Tibial artery (tissue), 4 donors: ENCODE measurements around the gene TRIM47.
"Not testable (repeated sequence)": the region's sequence is repeated elsewhere in the genome, so short reads cannot be mapped to it uniquely, and the experiment has no call there.

ENCODE experiments used
- DNase-seq, 2 donors: peaks; one replicate each; pipeline ENCODE4 v3.0.0-alpha.2; 2019
- H3K27ac ChIP-seq, 2 donors: fragments of 200-600 bp; sonication (generic) in 1 of 2; 1 replicate in 1 of 2; 2 replicates in 1 of 2; pipeline ENCODE4 v1.5.1; 2018 to 2019; ENCODE audit warnings: mild to moderate bottlenecking in 1 of 2
- H3K27me3 ChIP-seq, 2 donors: fragments of 200-600 bp; sonication (generic) in 1 of 2; one replicate each; pipeline versions ENCODE4 v1.5.1 to v1.6.0; 2016 to 2019
- H3K36me3 ChIP-seq, 3 donors: fragments of 200-600 bp; sonication (generic) in 2 of 3; one replicate each; pipeline ENCODE4 v1.5.1; 2016 to 2019; ENCODE audit warnings: mild to moderate bottlenecking in 2 of 3
- H3K4me1 ChIP-seq, 4 donors: fragments of 200-600 bp; sonication (generic) in 2 of 4; 1 replicate in 3 of 4; 2 replicates in 1 of 4; pipeline ENCODE4 v1.5.1; 2016 to 2019
- H3K4me3 ChIP-seq, 2 donors: fragments of 200-600 bp; sonication (generic) in 1 of 2; 1 replicate in 1 of 2; 2 replicates in 1 of 2; pipeline ENCODE4 v1.5.1; 2018 to 2019; ENCODE audit warnings: mild to moderate bottlenecking in 2 of 2
- H3K9me3 ChIP-seq, 3 donors: fragments of 200-600 bp; sonication (generic) in 1 of 3; one replicate each; pipeline ENCODE4 v1.5.1; 2016 to 2019
- CTCF ChIP-seq, 2 experiments: fragments of 200-600 bp in 1 of 2; fragments of 450-650 bp in 1 of 2; IDR thresholded peaks; one replicate each; pipeline ENCODE4 v1.5.1; 2017 to 2019; ENCODE audit warnings: antibody characterized with exemption in 2 of 2, mild to moderate bottlenecking in 1 of 2, moderate library complexity in 1 of 2
- intact Hi-C: fragments of 100-400 bp; cut with DNase I; formaldehyde crosslinking; loops from one replicate; pipeline ENCODE4 v1.15.0; 2023; ENCODE audit warnings: low total_unique reads

Gene TRIM47

DNA sequence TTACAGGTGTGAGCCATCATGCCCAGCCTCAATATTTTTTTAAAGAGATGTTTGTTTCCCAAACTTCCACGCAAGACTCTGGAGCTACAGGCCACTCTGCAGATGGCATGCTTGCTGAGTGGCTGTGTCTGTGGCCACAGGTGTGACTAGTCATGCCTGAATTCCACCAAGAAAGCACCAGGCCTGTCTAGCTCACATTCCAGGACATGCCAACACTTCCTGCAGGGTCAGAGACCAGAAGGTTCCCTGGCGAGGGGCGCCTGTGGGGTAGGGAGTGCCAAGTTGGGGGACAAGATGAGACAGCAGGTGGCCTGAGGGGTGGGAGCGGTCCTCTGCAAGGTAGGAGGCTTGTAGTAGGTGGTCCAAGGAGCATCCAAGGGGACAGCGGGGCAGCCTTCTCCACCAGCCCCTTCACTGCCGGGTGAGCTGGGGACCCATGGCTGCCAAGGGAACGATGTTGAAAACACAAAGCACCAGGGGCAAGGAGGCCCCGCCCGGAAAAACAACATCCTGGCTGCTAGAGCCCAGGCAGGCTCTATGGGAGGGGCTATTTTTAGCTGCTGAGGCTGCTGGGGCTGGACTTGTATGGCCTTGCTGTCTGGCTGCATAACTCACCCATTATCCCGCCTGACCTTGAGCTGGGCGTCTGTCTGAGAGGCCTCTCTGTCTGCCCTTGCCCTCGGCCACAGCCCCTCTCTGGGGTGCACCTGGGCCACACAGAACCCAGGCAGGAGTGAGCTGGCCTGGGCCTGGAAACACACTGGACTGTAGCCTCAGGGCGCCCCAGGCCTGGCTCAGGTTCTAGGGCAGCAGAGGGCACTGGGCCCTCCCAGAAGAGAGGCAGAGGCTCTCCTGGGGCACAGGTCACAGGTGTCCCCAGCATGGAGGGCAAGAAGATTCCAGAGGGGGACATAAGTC lies 5.7 kb downstream of the TRIM47 start:
- H3K4me3 ChIP-seq = peak overlapping the region in 1 of 2 donors; percentile 20
- peaks cover 9 to 25% (median 21%) of the 10 kb centered on the region in 3 donors for H3K36me3 ChIP-seq
- no peaks in the 10 kb centered on the region for H3K9me3 ChIP-seq
- H3K4me1 ChIP-seq = peaks cover 23 to 89% (median 81%) of the 10 kb centered on the region in 4 donors
- peak; percentile 92 to 96 for DNase-seq
- no peaks in the 10 kb centered on the region for H3K27me3 ChIP-seq
- TF ChIP-seq CTCF (IDR thresholded peaks at IDR 0.05) = no peak
- intact Hi-C loops = no loop called here
- H3K27ac ChIP-seq = peak overlapping the region; percentile 87 to 97

DNA sequence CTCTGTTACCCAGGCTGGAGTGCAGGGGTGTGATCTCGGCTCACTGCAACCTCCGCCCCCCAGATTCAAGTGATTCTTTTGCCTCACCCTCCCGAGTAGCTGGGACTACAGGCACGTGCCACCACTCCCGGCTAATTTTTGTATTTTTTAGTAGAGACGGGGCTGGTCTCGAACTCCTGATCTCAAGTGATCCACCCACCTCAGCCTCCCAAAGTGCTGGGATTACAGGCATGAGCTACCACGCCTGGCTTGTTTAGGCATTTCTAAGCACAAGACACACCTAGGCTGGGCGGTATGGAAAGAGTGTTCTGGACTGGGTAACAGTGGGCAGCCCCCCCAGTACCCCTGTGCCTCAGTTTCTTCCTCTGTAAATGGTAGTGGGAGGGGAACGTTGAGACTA lies 8.2 kb downstream of the TRIM47 start:
- Histone ChIP-seq H3K36me3 (peaks cover 9 to 16% (median 16%) of the 10 kb centered on the region in 3 donors), H3K27ac (peak overlapping the region; percentile 92 to 97), H3K4me3 (peak overlapping the region; percentile 32 to 38), H3K4me1 (peaks cover 17 to 71% (median 63%) of the 10 kb centered on the region in 4 donors)
- H3K9me3 ChIP-seq, intact Hi-C loops, H3K27me3 ChIP-seq, DNase-seq: not testable (repeated sequence)

DNA sequence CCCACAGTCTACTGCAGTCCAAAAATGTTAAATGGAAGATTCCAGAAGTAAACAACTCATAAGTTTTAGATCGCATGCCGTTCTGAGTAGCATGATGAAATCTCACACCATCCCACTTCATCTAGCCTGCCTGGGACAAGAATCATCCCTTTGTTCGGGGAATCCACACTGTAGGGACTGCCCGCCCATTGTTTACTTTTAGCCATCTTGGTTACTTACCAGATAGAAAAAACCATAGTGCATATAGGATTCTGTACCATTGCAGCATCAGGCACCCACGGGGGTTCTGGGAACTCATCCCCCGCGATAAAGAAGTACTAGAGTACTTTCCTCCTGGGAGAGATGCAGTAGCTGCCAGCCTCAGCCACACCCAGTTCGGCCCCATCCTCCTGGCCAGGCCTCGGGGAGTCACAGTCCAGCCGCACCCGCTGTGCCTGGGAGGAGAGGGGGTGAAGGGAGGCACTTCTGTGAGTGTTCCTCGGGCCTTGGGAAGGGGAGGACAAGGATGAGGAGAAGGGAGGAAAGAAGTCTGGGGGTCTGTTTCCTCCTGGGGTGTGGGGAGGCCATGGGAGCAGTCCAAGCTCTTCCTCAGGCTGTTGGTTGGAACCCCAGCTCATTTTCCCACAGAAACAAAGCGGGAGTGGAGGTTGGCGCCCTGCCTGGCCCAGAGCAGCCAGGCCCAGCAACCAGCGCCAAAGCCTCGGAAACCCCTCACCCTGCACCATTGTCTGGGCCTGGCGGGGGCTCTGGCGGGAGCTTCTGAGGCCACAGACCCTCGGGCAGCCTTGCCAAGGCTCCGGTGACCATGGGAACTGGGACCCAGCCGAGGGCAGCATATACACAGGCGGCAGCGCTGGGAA lies 8.9 kb downstream of the TRIM47 start:
- peak; percentile 78 to 88 for DNase-seq
- Histone ChIP-seq H3K27ac (peak overlapping the region; percentile 92 to 97), H3K27me3 (no peaks in the 10 kb centered on the region), H3K4me3 (peak overlapping the region; percentile 32 to 38), H3K4me1 (peaks cover 11 to 71% (median 58%) of the 10 kb centered on the region in 4 donors), H3K9me3 (no peaks in the 10 kb centered on the region), H3K36me3 (peaks cover 3 to 9% (median 9%) of the 10 kb centered on the region in 3 donors)
- intact Hi-C loops = no loop called here
- TF ChIP-seq CTCF (IDR thresholded peaks at IDR 0.05) = no peak

GRCh38 chr17:75868730-75869281 lies 9.6 kb downstream of the TRIM47 start:
- H3K4me3 ChIP-seq, H3K27me3 ChIP-seq, intact Hi-C loops, H3K9me3 ChIP-seq, DNase-seq, H3K36me3 ChIP-seq: not testable (repeated sequence)
- peak overlapping the region; percentile 92 to 97 for H3K27ac ChIP-seq
- peaks cover 11 to 69% (median 56%) of the 10 kb centered on the region in 4 donors for H3K4me1 ChIP-seq

GRCh38 chr17:75865404-75866188 lies 12.8 kb downstream of the TRIM47 start:
- intact Hi-C loops, H3K36me3 ChIP-seq, DNase-seq, H3K4me3 ChIP-seq, H3K9me3 ChIP-seq, H3K27me3 ChIP-seq: not testable (repeated sequence)
- H3K4me1 ChIP-seq = peaks cover 6 to 37% (median 30%) of the 10 kb centered on the region in 4 donors
- peak overlapping the region in 1 of 2 donors; percentile 73 for H3K27ac ChIP-seq

- intact Hi-C loops, H3K36me3 ChIP-seq, H3K4me3 ChIP-seq, H3K27me3 ChIP-seq, DNase-seq, H3K9me3 ChIP-seq: not testable (repeated sequence)
- Histone ChIP-seq H3K4me1 (peaks cover 4 to 30% (median 24%) of the 10 kb centered on the region in 4 donors), H3K27ac (peak overlapping the region; percentile 46 to 73)
Measured at GRCh38 chr17:75864887-75865286, 13.5 kb downstream of the TRIM47 start.

- Histone ChIP-seq H3K4me3 (no peak overlapping the region), H3K27ac (peak overlapping the region; percentile 46 to 73)
- DNase-seq = peak; percentile 75 to 86
Measured at GRCh38 chr17:75864448-75864871, 13.9 kb downstream of the TRIM47 start.

More at GRCh38 chr17:75864448-75864871, 13.9 kb downstream of the TRIM47 start:
- H3K36me3 ChIP-seq = no peaks in the 10 kb centered on the region
- intact Hi-C loops = no loop called here
- no peaks in the 10 kb centered on the region for H3K27me3 ChIP-seq
- peaks cover 0 to 26% (median 19%) of the 10 kb centered on the region in 4 donors for H3K4me1 ChIP-seq
- TF ChIP-seq CTCF (IDR thresholded peaks at IDR 0.05) = no peak
- no peaks in the 10 kb centered on the region for H3K9me3 ChIP-seq
